ENCODE measurements around the gene CDK19.

CDK19 gene

GRCh38 chr6:110703906-110704594 is 111.2 kb downstream of the CDK19 start:
- Histone ChIP-seq H3K36me3 (ENCODE audit: control insufficient read depth, insufficient read depth, low read length) (no peaks in the 10 kb centered on the region), H3K4me3 (ENCODE audit: extremely low read depth, insufficient read depth, low read length, poor library complexity, severe bottlenecking) (no peak overlapping the region), H3K4me1 (ENCODE audit: control insufficient read depth, insufficient read depth, low read length, poor library complexity, severe bottlenecking) (no peaks in the 10 kb centered on the region), H3K27ac (ENCODE audit: low read depth, low read length, severe bottlenecking) (no peak overlapping the region), H3K9me3 (ENCODE audit: control insufficient read depth, low read length) (no peaks in the 10 kb centered on the region)

GRCh38 chr6:110703010-110703905 is 112.0 kb downstream of the CDK19 start:
- H3K36me3 ChIP-seq (ENCODE audit: control insufficient read depth, insufficient read depth, low read length) = no peaks in the 10 kb centered on the region
- no peaks in the 10 kb centered on the region for H3K4me1 ChIP-seq (ENCODE audit: control insufficient read depth, insufficient read depth, low read length, poor library complexity, severe bottlenecking)
- H3K9me3 ChIP-seq (ENCODE audit: control insufficient read depth, low read length) = no peaks in the 10 kb centered on the region
- H3K27ac ChIP-seq (ENCODE audit: low read depth, low read length, severe bottlenecking) = no peak overlapping the region
- H3K4me3 ChIP-seq (ENCODE audit: extremely low read depth, insufficient read depth, low read length, poor library complexity, severe bottlenecking) = no peak overlapping the region
- no CpG with 5 or more reads among the region's 2 CpGs for WGBS, 2 experiments (ENCODE audit: insufficient coverage in 2 of 2)

DNA sequence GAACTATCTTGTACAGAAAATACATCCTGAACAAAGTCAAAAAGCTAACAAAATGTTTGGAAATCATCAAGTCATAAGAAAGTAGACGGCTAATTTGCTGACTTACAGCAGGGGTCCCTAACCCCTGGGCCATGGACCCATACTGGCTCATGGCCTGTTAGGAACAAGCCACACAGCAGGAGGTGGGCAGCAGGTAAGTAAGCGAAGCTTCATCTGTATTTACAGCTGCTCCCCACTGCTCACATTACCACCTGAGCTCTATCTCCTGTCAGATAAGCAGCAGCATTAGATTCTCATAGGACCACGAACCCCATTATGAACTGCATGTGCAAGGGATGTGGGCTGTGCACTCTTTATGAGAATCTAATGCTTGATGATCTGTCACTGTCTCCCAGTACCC is 115.5 kb downstream of the CDK19 start:
- peaks cover 5% of the 10 kb centered on the region for H3K36me3 ChIP-seq (ENCODE audit: control insufficient read depth, insufficient read depth, low read length)
- H3K4me3 ChIP-seq (ENCODE audit: extremely low read depth, insufficient read depth, low read length, poor library complexity, severe bottlenecking) = no peak overlapping the region
- H3K4me1 ChIP-seq (ENCODE audit: control insufficient read depth, insufficient read depth, low read length, poor library complexity, severe bottlenecking) = no peaks in the 10 kb centered on the region
- H3K9me3 ChIP-seq (ENCODE audit: control insufficient read depth, low read length) = no peaks in the 10 kb centered on the region
- H3K27ac ChIP-seq (ENCODE audit: low read depth, low read length, severe bottlenecking) = no peak overlapping the region
- 96 to 100% methylated on average over 2 to 3 of the region's 3 CpGs for WGBS, 2 experiments (ENCODE audit: insufficient coverage in 2 of 2)

- Histone ChIP-seq H3K27ac (ENCODE audit: low read depth, low read length, severe bottlenecking) (no peak overlapping the region), H3K9me3 (ENCODE audit: control insufficient read depth, low read length) (no peaks in the 10 kb centered on the region), H3K36me3 (ENCODE audit: control insufficient read depth, insufficient read depth, low read length) (peaks cover 5% of the 10 kb centered on the region), H3K4me3 (ENCODE audit: extremely low read depth, insufficient read depth, low read length, poor library complexity, severe bottlenecking) (no peak overlapping the region), H3K4me1 (ENCODE audit: control insufficient read depth, insufficient read depth, low read length, poor library complexity, severe bottlenecking) (no peaks in the 10 kb centered on the region)
Measured at GRCh38 chr6:110693994-110694393, 121.3 kb downstream of the CDK19 start.

- WGBS, 2 experiments (ENCODE audit: insufficient coverage in 2 of 2) = 92 to 95% methylated on average over 2 to 3 of the region's 3 CpGs
- no peaks in the 10 kb centered on the region for H3K4me1 ChIP-seq (ENCODE audit: control insufficient read depth, insufficient read depth, low read length, poor library complexity, severe bottlenecking)
- no peak overlapping the region for H3K4me3 ChIP-seq (ENCODE audit: extremely low read depth, insufficient read depth, low read length, poor library complexity, severe bottlenecking)
- H3K27ac ChIP-seq (ENCODE audit: low read depth, low read length, severe bottlenecking) = no peak overlapping the region
- H3K9me3 ChIP-seq (ENCODE audit: control insufficient read depth, low read length) = no peaks in the 10 kb centered on the region
- H3K36me3 ChIP-seq (ENCODE audit: control insufficient read depth, insufficient read depth, low read length) = peaks cover 5% of the 10 kb centered on the region
Measured at GRCh38 chr6:110693296-110693695, 122.0 kb downstream of the CDK19 start.

- Histone ChIP-seq H3K36me3 (ENCODE audit: control insufficient read depth, insufficient read depth, low read length) (no peaks in the 10 kb centered on the region), H3K4me3 (ENCODE audit: extremely low read depth, insufficient read depth, low read length, poor library complexity, severe bottlenecking) (no peak overlapping the region), H3K4me1 (ENCODE audit: control insufficient read depth, insufficient read depth, low read length, poor library complexity, severe bottlenecking) (no peaks in the 10 kb centered on the region), H3K9me3 (ENCODE audit: control insufficient read depth, low read length) (no peaks in the 10 kb centered on the region), H3K27ac (ENCODE audit: low read depth, low read length, severe bottlenecking) (no peak overlapping the region)
- 96 to 100% methylated on average over 2 to 4 of the region's 5 CpGs for WGBS, 2 experiments (ENCODE audit: insufficient coverage in 2 of 2)
Measured at GRCh38 chr6:110690916-110691315, 124.4 kb downstream of the CDK19 start.

GRCh38 chr6:110690106-110690654 is 125.1 kb downstream of the CDK19 start:
- Histone ChIP-seq H3K27ac (ENCODE audit: low read depth, low read length, severe bottlenecking) (no peak overlapping the region), H3K4me3 (ENCODE audit: extremely low read depth, insufficient read depth, low read length, poor library complexity, severe bottlenecking) (no peak overlapping the region), H3K9me3 (ENCODE audit: control insufficient read depth, low read length) (no peaks in the 10 kb centered on the region), H3K36me3 (ENCODE audit: control insufficient read depth, insufficient read depth, low read length) (no peaks in the 10 kb centered on the region), H3K4me1 (ENCODE audit: control insufficient read depth, insufficient read depth, low read length, poor library complexity, severe bottlenecking) (no peaks in the 10 kb centered on the region)
- WGBS, 2 experiments (ENCODE audit: insufficient coverage in 2 of 2) = 69 to 80% methylated on average over 1 to 3 of the region's 3 CpGs

- no peaks in the 10 kb centered on the region for H3K9me3 ChIP-seq (ENCODE audit: control insufficient read depth, low read length)
- H3K4me3 ChIP-seq (ENCODE audit: extremely low read depth, insufficient read depth, low read length, poor library complexity, severe bottlenecking) = no peak overlapping the region
- no peaks in the 10 kb centered on the region for H3K4me1 ChIP-seq (ENCODE audit: control insufficient read depth, insufficient read depth, low read length, poor library complexity, severe bottlenecking)
- 93 to 94% methylated on average over 5 to 6 of the region's 6 CpGs for WGBS, 2 experiments (ENCODE audit: insufficient coverage in 2 of 2)
- H3K27ac ChIP-seq (ENCODE audit: low read depth, low read length, severe bottlenecking) = no peak overlapping the region
- H3K36me3 ChIP-seq (ENCODE audit: control insufficient read depth, insufficient read depth, low read length) = no peaks in the 10 kb centered on the region
Measured at GRCh38 chr6:110689275-110689935, 125.9 kb downstream of the CDK19 start.

- no peaks in the 10 kb centered on the region for H3K9me3 ChIP-seq (ENCODE audit: control insufficient read depth, low read length)
- no peak overlapping the region for H3K4me3 ChIP-seq (ENCODE audit: extremely low read depth, insufficient read depth, low read length, poor library complexity, severe bottlenecking)
- H3K4me1 ChIP-seq (ENCODE audit: control insufficient read depth, insufficient read depth, low read length, poor library complexity, severe bottlenecking) = no peaks in the 10 kb centered on the region
- WGBS, 2 experiments (ENCODE audit: insufficient coverage in 2 of 2) = 84 to 86% methylated on average over 6 of the region's 6 CpGs
- H3K27ac ChIP-seq (ENCODE audit: low read depth, low read length, severe bottlenecking) = no peak overlapping the region
- no peaks in the 10 kb centered on the region for H3K36me3 ChIP-seq (ENCODE audit: control insufficient read depth, insufficient read depth, low read length)
Measured at GRCh38 chr6:110688661-110689268, 126.5 kb downstream of the CDK19 start.

DNA sequence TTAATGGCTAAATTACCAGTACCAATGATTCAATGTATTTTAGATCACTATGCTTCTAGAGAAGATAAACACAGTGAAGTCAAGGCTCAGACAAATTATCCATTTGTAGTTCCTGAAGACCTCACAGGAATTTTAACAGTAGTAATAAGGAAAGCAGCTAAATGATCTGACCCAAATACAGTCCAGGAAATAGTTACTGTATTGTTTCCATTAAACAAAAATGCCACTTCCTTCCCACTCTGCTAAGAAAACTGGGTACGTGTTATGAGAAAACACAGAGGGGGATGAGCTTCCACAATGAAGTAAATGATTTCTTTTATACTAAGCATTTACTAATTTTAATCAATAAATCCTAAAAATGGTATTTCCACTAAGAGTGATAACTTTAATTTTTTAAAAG is 127.9 kb downstream of the CDK19 start:
- WGBS, 2 experiments (ENCODE audit: insufficient coverage in 2 of 2) = no CpG with 5 or more reads among the region's 1 CpG
- Histone ChIP-seq H3K9me3 (ENCODE audit: control insufficient read depth, low read length) (no peaks in the 10 kb centered on the region), H3K27ac (ENCODE audit: low read depth, low read length, severe bottlenecking) (no peak overlapping the region), H3K4me3 (ENCODE audit: extremely low read depth, insufficient read depth, low read length, poor library complexity, severe bottlenecking) (no peak overlapping the region), H3K4me1 (ENCODE audit: control insufficient read depth, insufficient read depth, low read length, poor library complexity, severe bottlenecking) (no peaks in the 10 kb centered on the region), H3K36me3 (ENCODE audit: control insufficient read depth, insufficient read depth, low read length) (no peaks in the 10 kb centered on the region)

All from mesodermal cell (in vitro differentiated cells).